ENCODE results near the gene SKAP2. TPM values are rescaled to one million over a fixed set of nuclear protein-coding genes. Genes with fewer than 3 reads are reported as not detected.

The SKAP2 gene
- total and polyA plus RNA-seq, 12 donors, result 7.3 to 123 (median 50.1) TPM

DNA sequence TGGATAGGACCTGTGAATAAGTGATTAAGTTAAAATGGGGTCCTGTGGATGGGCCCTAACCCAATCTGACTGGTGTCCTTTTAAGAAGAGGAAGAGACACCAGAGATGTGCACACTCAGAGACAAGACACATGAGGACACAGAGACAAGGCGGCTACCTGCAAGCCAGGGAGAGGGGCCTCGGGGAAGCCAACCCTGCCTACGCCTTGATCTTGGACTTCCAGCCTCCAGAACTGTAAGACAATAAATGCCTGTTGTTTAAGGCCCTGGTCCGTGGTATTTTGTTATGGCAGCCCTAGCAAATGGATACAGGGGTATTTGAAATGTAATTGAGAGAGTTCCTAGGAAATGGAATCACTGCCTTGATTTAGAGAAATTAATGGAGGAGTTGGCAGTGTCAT is 225.3 kb downstream of the SKAP2 start:
- Histone ChIP-seq H3K4me1 (replicated peaks in 1 of 2) (no peaks in the 10 kb centered on the region), H3K36me3 (replicated peaks in 1 of 2) (no peaks in the 10 kb centered on the region), H3K4me3 (no peak overlapping the region), H3K27me3 (no peaks in the 10 kb centered on the region), H3K9me3 (replicated peaks in 1 of 3) (no peaks in the 10 kb centered on the region), H3K27ac (no peak overlapping the region)
- TF ChIP-seq POLR2A (IDR thresholded peaks at IDR 0.05), result no peak
- TF ChIP-seq, protein P1, sequence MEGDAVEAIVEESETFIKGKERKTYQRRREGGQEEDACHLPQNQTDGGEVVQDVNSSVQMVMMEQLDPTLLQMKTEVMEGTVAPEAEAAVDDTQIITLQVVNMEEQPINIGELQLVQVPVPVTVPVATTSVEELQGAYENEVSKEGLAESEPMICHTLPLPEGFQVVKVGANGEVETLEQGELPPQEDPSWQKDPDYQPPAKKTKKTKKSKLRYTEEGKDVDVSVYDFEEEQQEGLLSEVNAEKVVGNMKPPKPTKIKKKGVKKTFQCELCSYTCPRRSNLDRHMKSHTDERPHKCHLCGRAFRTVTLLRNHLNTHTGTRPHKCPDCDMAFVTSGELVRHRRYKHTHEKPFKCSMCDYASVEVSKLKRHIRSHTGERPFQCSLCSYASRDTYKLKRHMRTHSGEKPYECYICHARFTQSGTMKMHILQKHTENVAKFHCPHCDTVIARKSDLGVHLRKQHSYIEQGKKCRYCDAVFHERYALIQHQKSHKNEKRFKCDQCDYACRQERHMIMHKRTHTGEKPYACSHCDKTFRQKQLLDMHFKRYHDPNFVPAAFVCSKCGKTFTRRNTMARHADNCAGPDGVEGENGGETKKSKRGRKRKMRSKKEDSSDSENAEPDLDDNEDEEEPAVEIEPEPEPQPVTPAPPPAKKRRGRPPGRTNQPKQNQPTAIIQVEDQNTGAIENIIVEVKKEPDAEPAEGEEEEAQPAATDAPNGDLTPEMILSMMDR (IDR thresholded peaks at IDR 0.05), result no peak
- no peak for DNase-seq
- intact Hi-C loops (cut with DNase I), result no loop called here
- WGBS, 4 donors, result 95 to 100% (median 95%) methylated on average over 4 of the region's 4 CpGs

DNA sequence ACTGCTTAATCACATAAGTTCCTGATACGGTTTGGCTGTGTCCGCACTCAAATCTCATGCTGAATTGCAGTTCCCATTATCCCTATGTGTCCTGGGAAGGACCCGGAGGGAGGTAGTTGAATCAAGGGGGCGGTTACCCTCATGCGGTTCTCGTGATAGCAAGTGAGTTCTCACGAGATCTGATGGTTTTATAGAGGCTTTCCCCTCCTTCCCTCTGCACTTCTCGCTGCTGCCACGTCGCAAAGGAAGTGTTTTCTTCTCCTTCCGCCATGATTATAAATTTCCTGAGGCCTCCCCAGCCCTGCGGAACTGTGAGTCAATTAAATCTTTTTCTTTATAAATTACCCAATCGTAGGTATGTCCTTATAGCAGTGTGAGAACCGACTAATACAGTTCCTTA is 226.2 kb downstream of the SKAP2 start:
- intact Hi-C loops (cut with DNase I), result no loop called here
- peaks cover 4% of the 10 kb centered on the region for H3K27me3 ChIP-seq
- TF ChIP-seq POLR2A (IDR thresholded peaks at IDR 0.05), result no peak
- TF ChIP-seq, protein P1 (IDR thresholded peaks at IDR 0.05), result no peak

DNA sequence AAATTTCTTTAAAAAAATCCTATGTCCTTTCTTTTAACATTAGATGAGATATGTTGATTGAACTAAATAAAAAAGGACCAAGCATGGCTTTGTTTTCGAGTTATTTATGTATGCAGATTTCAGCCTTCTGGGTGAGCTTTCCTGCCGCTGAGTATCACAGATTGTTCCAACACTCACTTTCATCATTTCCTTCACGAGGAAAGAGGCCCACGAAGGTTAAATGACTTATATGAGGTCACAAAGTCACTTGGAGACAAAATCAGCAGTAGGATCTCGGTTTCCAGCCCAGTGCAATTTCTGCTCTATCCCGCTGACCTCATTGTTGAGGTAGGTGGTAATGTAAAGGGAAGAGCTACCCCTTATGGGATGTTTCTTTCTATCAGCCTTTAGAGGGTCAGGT is 226.8 kb downstream of the SKAP2 start:
- intact Hi-C loops (cut with DNase I), result no loop called here
- 76 to 81% (median 77%) methylated on average over 6 of the region's 6 CpGs for WGBS, 4 donors
- no peaks in the 10 kb centered on the region for H3K36me3 ChIP-seq (replicated peaks in 1 of 2)

More for the DNA sequence above, 226.2 kb downstream of the SKAP2 start:
- no peaks in the 10 kb centered on the region for H3K9me3 ChIP-seq (replicated peaks in 1 of 3)
- no peak overlapping the region for H3K4me3 ChIP-seq
- no peak overlapping the region for H3K27ac ChIP-seq
- WGBS, 4 donors, result 87 to 93% (median 89%) methylated on average over 12 to 14 of the region's 14 CpGs
- no peak for DNase-seq
- no peaks in the 10 kb centered on the region for H3K36me3 ChIP-seq (replicated peaks in 1 of 2)
- H3K4me1 ChIP-seq (replicated peaks in 1 of 2), result no peaks in the 10 kb centered on the region

DNA sequence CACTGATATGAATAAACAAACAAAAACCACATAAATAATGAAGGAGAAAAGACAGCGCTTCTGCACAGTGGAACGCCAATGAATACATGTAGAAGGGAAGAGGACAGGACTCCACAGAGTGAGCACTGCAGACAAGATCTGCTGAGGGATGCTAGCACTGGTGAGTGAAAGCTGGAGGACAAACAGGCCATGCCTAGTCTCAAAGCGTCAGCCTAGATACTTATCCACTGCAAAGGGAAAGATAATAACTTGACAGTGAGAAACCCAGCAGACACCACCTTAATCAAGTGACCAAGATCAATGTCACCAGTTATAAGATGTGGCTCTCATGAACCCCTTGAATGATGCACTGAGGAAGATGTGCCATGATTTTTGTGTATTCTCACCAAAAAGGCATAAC is 227.6 kb downstream of the SKAP2 start:
- no peaks in the 10 kb centered on the region for H3K4me1 ChIP-seq (replicated peaks in 1 of 2)
- intact Hi-C loops (cut with DNase I), result no loop called here
- no peak for DNase-seq
- 70 to 89% (median 80%) methylated on average over 3 of the region's 3 CpGs for WGBS, 4 donors
- TF ChIP-seq POLR2A (IDR thresholded peaks at IDR 0.05), result no peak
- TF ChIP-seq, protein P1 (IDR thresholded peaks at IDR 0.05), result no peak
- peaks cover 4% of the 10 kb centered on the region for H3K27me3 ChIP-seq
- no peak overlapping the region for H3K4me3 ChIP-seq
- H3K36me3 ChIP-seq (replicated peaks in 1 of 2), result no peaks in the 10 kb centered on the region
- H3K9me3 ChIP-seq (replicated peaks in 1 of 3), result no peaks in the 10 kb centered on the region
- H3K27ac ChIP-seq, result no peak overlapping the region

More for the DNA sequence above, 226.8 kb downstream of the SKAP2 start:
- peaks cover 4% of the 10 kb centered on the region for H3K27me3 ChIP-seq
- no peaks in the 10 kb centered on the region for H3K4me1 ChIP-seq (replicated peaks in 1 of 2)
- H3K4me3 ChIP-seq, result no peak overlapping the region
- no peaks in the 10 kb centered on the region for H3K9me3 ChIP-seq (replicated peaks in 1 of 3)
- DNase-seq, result no peak
- H3K27ac ChIP-seq, result no peak overlapping the region
- no peak for TF ChIP-seq POLR2A (IDR thresholded peaks at IDR 0.05)
- TF ChIP-seq, protein P1 (IDR thresholded peaks at IDR 0.05), result no peak

Measured in adrenal gland (tissue), 12 donors.